GM23338 (cell line): Measurements from ENCODE around the gene CELF2. TPM values are rescaled to one million over a fixed set of nuclear protein-coding genes. Genes with fewer than 3 reads are reported as not detected.

Source experiments
- ATAC-seq: fragments of 200-7000 bp; cut with Tn5 transposase; 3 replicates; pipeline ENCODE4 v1.9.1; 2020
- DNase-seq: peaks from one replicate; pipeline ENCODE4 v3.0.0-alpha.2; 2015; ENCODE audit warnings: low spot score
- H2AFZ ChIP-seq: fragments of 200-600 bp; sonication (generic); 2 replicates; pipeline ENCODE4 v1.8.0; 2016; ENCODE audit warnings: antibody characterized with exemption, mild to moderate bottlenecking, moderate library complexity
- H3F3A ChIP-seq: fragments of 200-600 bp; sonication (generic); replicated peaks from 2 replicates; pipeline ENCODE4 v1.8.0; 2017; ENCODE audit warnings: antibody characterized with exemption, mixed run types, low read depth
- H3K27ac ChIP-seq: fragments of 200-600 bp; sonication (generic); 2 replicates; pipeline ENCODE4 v1.6.1; 2016; ENCODE audit warnings: low read depth
- H3K27me3 ChIP-seq: fragments of 200-600 bp; sonication (generic); 2 replicates; pipeline ENCODE4 v1.8.0; 2016; ENCODE audit warnings: mild to moderate bottlenecking, mixed run types, moderate library complexity; ENCODE audit not compliant: insufficient read depth
- H3K36me3 ChIP-seq: fragments of 200-600 bp; sonication (generic); 2 replicates; pipeline ENCODE4 v1.8.0; 2016; ENCODE audit warnings: mild to moderate bottlenecking; ENCODE audit not compliant: insufficient read depth
- H3K4me1 ChIP-seq: fragments of 200-600 bp; sonication (generic); 2 replicates; pipeline ENCODE4 v1.8.0; 2016; ENCODE audit warnings: mild to moderate bottlenecking, moderate library complexity; ENCODE audit not compliant: insufficient read depth
- H3K4me2 ChIP-seq: fragments of 200-600 bp; sonication (generic); 2 replicates; pipeline ENCODE4 v1.7.1; 2017; ENCODE audit warnings: mixed run types
- H3K4me3 ChIP-seq: fragments of 200-600 bp; sonication (generic); 2 replicates; pipeline ENCODE4 v1.6.1; 2016; ENCODE audit warnings: mixed run types
- H3K79me2 ChIP-seq: fragments of 200-600 bp; sonication (generic); replicated peaks from 2 replicates; pipeline ENCODE4 v1.8.0; 2017; ENCODE audit warnings: mild to moderate bottlenecking; ENCODE audit not compliant: insufficient read depth
- H3K9me2 ChIP-seq: fragments of 200-600 bp; sonication (generic); 2 replicates; pipeline ENCODE4 v1.8.0; 2017; ENCODE audit not compliant: insufficient read depth
- H4K20me1 ChIP-seq: fragments of 200-600 bp; sonication (generic); replicated peaks from 2 replicates; pipeline ENCODE4 v1.8.0; 2017; ENCODE audit warnings: mild to moderate bottlenecking; ENCODE audit not compliant: insufficient read depth
- H3K27ac Mint-ChIP-seq: 2 replicates; pipeline ENCODE4 v1.8.0; 2020; ENCODE audit warnings: inconsistent platforms, mild to moderate bottlenecking, moderate library complexity, mixed read lengths
- H3K27me3 Mint-ChIP-seq: 3 replicates; pipeline ENCODE4 v1.8.0; 2022; ENCODE audit warnings: low read depth, mild to moderate bottlenecking, moderate library complexity, mixed read lengths, inconsistent platforms; ENCODE audit not compliant: insufficient read depth, poor library complexity
- H3K36me3 Mint-ChIP-seq: 3 replicates; pipeline ENCODE4 v1.8.0; 2021; ENCODE audit warnings: low read depth, mild to moderate bottlenecking, inconsistent platforms, moderate library complexity, mixed read lengths
- H3K4me1 Mint-ChIP-seq: 3 replicates; pipeline ENCODE4 v1.8.0; 2020; ENCODE audit warnings: mild to moderate bottlenecking, inconsistent platforms, mixed read lengths
- H3K4me3 Mint-ChIP-seq: 3 replicates; pipeline ENCODE4 v1.8.0; 2021; ENCODE audit warnings: moderate library complexity, mild to moderate bottlenecking, inconsistent platforms, mixed read lengths
- H3K9me3 Mint-ChIP-seq: 3 replicates; pipeline ENCODE4 v1.8.0; 2020; ENCODE audit warnings: moderate library complexity, mild to moderate bottlenecking, inconsistent platforms, mixed read lengths
- EZH2phosphoT487 ChIP-seq: fragments of 200-600 bp; sonication (generic); IDR thresholded peaks from one replicate; pipeline ENCODE4 v1.8.1; 2018; ENCODE audit warnings: antibody characterized with exemption; ENCODE audit not compliant: unreplicated experiment
- NANOG ChIP-seq: IDR thresholded peaks from 2 replicates; pipeline ENCODE4 v1.6.1; 2016; ENCODE audit warnings: antibody characterized with exemption, borderline replicate concordance
- ZNF331 ChIP-seq: fragments of 250-450 bp; sonication (Bioruptor Pico); IDR thresholded peaks from 2 replicates; pipeline ENCODE4 v1.5.0; 2020; ENCODE audit warnings: low read depth, mild to moderate bottlenecking, moderate library complexity
- polyA plus RNA-seq: library from polyadenylated mRNA; unstranded; fragments of >200 nt; fragmentation: Nextera tagmentation; extraction: Ambion mirVana; gene quantifications from 2 replicates; pipeline ENCODE4 v1.2.1, GENCODE V29; 2016
- total RNA-seq: library from RNA; depleted of rRNA; stranded (reverse); fragments of >200 nt; shearing (Covaris generic); gene quantifications from 2 replicates; pipeline ENCODE4 v1.2.3, GENCODE V29; 2014
- TF ChIP-seq, protein P1 (sequence below): fragments of 250-450 bp; sonication (Bioruptor Pico); IDR thresholded peaks from 2 replicates; pipeline ENCODE4 v1.5.0; 2020; ENCODE audit warnings: mild to moderate bottlenecking, moderate library complexity
- TF ChIP-seq, protein P2 (sequence below): IDR thresholded peaks from 2 replicates; pipeline ENCODE4 v1.6.1; 2016; ENCODE audit warnings: antibody characterized with exemption

Gene CELF2
- total and polyA plus RNA-seq, 2 experiments from 2014 or later = 18.1 to 22.5 TPM

DNA sequence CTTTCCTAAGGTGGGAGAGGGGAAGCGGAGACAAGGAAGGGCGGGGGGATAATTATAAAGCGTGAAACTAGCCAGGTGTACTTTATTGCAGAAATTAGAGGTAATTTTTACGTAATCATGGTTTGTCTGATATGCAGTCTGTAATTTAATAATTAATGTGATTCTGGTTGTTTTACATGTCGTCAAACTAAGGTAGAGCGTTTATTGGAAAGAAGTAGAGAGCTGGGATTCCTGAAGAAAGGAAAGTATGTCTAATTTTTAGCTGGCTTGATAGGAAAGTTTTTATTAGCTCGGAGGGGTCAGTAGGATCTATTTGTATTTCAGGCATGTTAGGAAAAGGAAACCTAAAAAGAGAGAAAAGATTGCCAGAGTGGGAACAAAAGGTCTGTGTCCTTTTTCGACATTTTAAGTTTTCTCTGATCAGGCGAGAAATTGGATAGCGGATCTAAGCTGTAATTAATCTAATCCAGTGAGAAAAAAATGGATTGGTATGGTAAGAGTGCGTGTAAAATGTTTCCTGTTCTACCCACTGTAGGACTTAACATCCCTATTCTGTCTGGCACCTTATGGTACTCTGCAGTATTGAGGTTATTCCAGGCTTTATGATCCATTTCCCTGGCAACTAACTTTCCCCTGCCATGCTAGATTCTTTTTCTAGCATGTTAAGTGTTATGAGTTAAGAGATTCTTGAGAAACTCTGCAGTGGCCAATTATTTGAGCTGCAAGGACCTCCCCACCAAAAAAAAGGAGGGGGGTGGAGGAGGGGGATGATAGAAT is 1.4 kb downstream of the CELF2 start (continued):
- TF ChIP-seq, protein P1, sequence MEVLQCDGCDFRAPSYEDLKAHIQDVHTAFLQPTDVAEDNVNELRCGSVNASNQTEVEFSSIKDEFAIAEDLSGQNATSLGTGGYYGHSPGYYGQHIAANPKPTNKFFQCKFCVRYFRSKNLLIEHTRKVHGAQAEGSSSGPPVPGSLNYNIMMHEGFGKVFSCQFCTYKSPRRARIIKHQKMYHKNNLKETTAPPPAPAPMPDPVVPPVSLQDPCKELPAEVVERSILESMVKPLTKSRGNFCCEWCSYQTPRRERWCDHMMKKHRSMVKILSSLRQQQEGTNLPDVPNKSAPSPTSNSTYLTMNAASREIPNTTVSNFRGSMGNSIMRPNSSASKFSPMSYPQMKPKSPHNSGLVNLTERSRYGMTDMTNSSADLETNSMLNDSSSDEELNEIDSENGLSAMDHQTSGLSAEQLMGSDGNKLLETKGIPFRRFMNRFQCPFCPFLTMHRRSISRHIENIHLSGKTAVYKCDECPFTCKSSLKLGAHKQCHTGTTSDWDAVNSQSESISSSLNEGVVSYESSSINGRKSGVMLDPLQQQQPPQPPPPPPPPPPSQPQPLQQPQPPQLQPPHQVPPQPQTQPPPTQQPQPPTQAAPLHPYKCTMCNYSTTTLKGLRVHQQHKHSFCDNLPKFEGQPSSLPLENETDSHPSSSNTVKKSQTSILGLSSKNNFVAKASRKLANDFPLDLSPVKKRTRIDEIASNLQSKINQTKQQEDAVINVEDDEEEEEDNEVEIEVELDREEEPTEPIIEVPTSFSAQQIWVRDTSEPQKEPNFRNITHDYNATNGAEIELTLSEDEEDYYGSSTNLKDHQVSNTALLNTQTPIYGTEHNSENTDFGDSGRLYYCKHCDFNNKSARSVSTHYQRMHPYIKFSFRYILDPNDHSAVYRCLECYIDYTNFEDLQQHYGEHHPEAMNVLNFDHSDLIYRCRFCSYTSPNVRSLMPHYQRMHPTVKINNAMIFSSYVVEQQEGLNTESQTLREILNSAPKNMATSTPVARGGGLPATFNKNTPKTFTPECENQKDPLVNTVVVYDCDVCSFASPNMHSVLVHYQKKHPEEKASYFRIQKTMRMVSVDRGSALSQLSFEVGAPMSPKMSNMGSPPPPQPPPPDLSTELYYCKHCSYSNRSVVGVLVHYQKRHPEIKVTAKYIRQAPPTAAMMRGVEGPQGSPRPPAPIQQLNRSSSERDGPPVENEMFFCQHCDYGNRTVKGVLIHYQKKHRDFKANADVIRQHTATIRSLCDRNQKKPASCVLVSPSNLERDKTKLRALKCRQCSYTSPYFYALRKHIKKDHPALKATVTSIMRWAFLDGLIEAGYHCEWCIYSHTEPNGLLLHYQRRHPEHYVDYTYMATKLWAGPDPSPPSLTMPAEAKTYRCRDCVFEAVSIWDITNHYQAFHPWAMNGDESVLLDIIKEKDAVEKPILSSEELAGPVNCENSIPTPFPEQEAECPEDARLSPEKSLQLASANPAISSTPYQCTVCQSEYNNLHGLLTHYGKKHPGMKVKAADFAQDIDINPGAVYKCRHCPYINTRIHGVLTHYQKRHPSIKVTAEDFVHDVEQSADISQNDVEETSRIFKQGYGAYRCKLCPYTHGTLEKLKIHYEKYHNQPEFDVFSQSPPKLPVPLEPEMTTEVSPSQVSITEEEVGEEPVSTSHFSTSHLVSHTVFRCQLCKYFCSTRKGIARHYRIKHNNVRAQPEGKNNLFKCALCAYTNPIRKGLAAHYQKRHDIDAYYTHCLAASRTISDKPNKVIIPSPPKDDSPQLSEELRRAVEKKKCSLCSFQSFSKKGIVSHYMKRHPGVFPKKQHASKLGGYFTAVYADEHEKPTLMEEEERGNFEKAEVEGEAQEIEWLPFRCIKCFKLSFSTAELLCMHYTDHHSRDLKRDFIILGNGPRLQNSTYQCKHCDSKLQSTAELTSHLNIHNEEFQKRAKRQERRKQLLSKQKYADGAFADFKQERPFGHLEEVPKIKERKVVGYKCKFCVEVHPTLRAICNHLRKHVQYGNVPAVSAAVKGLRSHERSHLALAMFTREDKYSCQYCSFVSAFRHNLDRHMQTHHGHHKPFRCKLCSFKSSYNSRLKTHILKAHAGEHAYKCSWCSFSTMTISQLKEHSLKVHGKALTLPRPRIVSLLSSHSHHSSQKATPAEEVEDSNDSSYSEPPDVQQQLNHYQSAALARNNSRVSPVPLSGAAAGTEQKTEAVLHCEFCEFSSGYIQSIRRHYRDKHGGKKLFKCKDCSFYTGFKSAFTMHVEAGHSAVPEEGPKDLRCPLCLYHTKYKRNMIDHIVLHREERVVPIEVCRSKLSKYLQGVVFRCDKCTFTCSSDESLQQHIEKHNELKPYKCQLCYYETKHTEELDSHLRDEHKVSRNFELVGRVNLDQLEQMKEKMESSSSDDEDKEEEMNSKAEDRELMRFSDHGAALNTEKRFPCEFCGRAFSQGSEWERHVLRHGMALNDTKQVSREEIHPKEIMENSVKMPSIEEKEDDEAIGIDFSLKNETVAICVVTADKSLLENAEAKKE (CRISPR knock-in tag) = no peak
- TF ChIP-seq, protein P2, sequence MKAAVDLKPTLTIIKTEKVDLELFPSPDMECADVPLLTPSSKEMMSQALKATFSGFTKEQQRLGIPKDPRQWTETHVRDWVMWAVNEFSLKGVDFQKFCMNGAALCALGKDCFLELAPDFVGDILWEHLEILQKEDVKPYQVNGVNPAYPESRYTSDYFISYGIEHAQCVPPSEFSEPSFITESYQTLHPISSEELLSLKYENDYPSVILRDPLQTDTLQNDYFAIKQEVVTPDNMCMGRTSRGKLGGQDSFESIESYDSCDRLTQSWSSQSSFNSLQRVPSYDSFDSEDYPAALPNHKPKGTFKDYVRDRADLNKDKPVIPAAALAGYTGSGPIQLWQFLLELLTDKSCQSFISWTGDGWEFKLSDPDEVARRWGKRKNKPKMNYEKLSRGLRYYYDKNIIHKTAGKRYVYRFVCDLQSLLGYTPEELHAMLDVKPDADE = no peak
- no peak for TF ChIP-seq ZNF331
- TF ChIP-seq NANOG = no peak

DNA sequence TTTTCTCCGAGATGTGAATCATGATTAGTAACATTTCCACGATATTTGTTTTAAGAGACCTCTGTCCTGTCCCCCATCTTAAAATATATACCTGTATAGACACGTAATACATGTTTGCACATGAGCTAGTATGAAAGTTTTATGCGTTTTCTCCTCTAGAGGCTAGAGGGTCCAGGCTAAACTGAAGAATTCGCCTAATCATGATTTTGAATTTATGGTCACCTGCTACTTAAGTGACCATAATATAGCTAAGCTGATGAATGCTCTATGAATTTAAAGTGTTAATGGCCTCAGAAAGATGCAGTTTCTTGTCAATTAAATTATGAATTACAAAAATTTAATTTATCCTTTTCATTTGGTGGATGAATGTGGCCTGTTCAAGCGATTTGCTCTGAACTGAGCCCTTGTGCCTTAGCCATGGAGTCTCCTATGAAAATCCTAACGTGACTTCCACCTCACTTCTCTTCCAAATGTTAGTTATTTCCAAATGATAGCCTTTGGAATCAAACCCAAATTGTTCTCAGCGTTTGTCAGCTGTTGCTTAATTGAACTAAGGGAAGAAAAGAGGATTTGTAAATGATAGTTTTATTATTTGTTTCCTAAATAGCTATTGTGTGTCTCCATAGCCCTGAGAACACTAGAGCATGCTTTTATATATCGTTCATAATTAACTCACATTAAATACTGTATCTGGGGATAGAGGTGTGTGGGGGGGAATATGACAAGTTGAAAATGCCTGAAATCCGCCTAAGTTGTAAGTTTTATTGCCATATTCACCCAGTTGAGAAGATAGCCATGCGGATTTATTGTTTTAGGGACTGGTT is 2.3 kb downstream of the CELF2 start:
- no peak overlapping the region for H2AFZ ChIP-seq
- Mint-ChIP-seq H3K27me3 (peaks cover 8% of the 10 kb centered on the region), H3K4me3 (peak overlapping the region; percentile 79), H3K4me1 (peaks cover 44% of the 10 kb centered on the region), H3K27ac (no peak overlapping the region), H3K36me3 (no peaks in the 10 kb centered on the region), H3K9me3 (no peaks in the 10 kb centered on the region)
- DNase-seq = no peak
- H3K4me3 ChIP-seq = no peak overlapping the region
- no peak for TF ChIP-seq EZH2phosphoT487
- peaks cover 34% of the 10 kb centered on the region for H3K27me3 ChIP-seq
- no peaks in the 10 kb centered on the region for H3F3A ChIP-seq
- peaks cover 30% of the 10 kb centered on the region for H3K4me1 ChIP-seq
- no peaks in the 10 kb centered on the region for H3K36me3 ChIP-seq
- no peaks in the 10 kb centered on the region for H3K9me2 ChIP-seq
- peak overlapping the region; percentile 92; the same call in 1 of the 2 replicates for H3K4me2 ChIP-seq
- H4K20me1 ChIP-seq = no peaks in the 10 kb centered on the region
- H3K79me2 ChIP-seq = peaks cover 18% of the 10 kb centered on the region
- H3K27ac ChIP-seq = no peak overlapping the region
- no peak for ATAC-seq
